Measurements from ENCODE around the gene NAA25. TPM values are rescaled to one million over a fixed set of nuclear protein-coding genes. Genes with fewer than 3 reads are reported as not detected.
A peak's percentile ranks its signal among the peaks of the same experiment; 100 is the strongest.
"Not testable (repeated sequence)": the region's sequence is repeated elsewhere in the genome, so short reads cannot be mapped to it uniquely, and the experiment has no call there.

Gene NAA25
- polyA plus RNA-seq, 3 donors = 18.0 to 27.4 (median 21.4) TPM

DNA sequence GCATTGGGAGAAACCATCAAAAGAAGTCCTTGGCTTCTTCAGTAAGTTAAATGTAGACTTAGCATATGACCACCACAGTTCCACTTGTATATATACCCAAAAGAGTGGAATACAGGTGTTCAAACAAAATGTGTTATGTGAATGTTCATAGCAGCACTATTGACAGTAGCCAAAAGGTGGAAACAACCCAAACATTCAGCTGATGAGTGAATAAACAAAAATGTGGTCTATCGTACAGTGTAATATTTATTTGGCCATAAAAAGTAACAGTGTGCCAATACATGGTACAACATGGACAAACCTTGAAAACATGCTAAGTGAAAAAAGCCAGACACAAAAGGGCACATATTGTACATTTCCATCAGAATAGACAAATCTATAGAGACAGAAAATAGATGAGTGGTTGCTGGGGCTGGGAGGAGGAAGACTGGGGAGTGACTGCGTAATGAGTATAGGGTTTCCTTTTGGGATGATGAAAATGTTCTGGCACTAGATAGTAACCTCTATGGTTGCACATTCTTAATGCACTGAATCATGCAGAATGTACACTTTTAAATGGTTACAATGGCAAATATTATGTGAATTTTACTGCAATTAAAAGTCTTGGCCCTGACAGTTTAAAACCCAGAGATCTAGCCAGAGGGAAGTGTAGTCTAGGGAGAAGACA lies 89.9 kb downstream of the NAA25 start:
- no peak for DNase-seq (ENCODE audit: extremely low read depth in 1 of 11, low read depth in 9 of 11, low spot score in 4 of 11)

DNA sequence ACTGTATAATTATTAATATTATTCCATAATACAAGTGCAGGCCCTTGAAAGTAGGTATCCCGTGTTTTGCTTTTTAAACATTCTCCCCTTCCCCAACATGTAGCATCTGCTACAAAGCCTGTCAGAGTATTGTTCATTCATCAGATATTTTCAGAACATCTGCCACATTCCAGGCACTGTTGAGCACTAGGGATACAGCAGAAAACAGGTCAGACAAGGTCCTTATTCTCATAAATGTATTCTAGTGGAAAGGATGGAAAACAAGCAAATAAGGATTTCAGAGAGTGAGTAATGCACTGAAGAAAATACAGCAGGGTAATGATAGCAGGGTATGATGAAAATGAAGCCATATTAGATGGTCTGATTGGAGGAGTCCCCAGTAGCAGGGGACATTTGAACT lies 91.5 kb downstream of the NAA25 start:
- DNase-seq (ENCODE audit: extremely low read depth in 1 of 11, low read depth in 9 of 11, low spot score in 4 of 11) = no peak

DNA sequence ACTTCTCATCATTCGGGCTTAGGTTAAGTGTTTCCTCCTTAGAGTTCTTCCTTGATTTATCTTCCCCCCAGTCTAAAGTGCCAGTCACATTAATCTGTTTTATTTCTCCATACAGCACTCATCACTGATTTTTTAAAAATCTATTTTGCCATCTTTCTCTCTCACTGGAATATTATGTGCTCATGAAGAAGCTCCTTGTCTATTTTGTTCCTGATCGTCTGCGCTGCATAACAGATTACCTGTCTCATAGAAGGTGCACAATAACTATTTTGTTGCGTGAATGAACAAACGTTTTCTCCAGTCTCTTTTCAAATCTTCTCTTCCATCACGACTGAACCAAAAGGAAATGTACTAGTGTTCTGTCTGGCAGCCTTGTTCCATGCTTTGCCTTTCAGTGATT lies 92.6 kb downstream of the NAA25 start:
- DNase-seq (ENCODE audit: extremely low read depth in 1 of 11, low read depth in 9 of 11, low spot score in 4 of 11) = no peak

DNA sequence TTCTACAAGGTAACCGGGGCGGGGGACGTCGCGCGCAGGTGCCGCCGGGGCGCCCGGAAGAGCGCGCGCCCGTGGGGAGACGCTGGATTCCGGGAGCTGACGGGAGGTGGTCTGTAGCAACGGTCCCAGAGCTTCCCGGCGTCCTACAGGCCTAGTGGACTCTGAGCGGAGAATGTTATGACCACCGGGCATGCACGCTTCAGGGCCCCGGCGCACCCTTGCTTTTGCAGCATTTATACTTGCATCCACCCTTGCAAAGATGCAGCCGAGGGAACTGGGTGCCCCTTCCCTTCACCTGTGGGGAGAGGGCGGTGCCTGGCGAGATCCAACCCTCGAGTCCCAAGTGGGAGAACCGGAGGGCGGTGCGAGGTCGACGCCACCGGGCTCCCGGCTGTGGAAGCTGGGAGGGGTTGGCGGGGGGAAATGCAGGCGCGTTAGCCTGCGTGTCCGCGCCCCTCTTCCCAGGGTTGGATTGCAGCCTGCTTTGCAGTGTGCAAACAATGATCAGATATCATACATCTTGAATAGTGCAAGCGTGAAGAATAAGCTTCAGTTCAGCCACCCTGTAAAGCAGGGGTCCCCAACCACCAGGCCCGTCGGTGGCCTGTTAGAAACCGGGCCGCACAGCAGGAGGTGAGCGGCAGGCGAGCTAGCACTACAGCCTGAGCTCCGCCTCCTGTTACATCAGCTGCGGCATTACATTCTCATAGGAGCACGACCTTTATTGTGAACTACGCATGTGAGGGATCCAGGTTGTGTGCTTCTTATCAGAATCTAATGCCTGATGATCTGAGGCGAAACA lies 94.8 kb downstream of the NAA25 start:
- DNase-seq (ENCODE audit: extremely low read depth in 1 of 11, low read depth in 9 of 11, low spot score in 4 of 11) = peak in 9 of 11 donors; percentile 12 to 42 (median 30)

DNA sequence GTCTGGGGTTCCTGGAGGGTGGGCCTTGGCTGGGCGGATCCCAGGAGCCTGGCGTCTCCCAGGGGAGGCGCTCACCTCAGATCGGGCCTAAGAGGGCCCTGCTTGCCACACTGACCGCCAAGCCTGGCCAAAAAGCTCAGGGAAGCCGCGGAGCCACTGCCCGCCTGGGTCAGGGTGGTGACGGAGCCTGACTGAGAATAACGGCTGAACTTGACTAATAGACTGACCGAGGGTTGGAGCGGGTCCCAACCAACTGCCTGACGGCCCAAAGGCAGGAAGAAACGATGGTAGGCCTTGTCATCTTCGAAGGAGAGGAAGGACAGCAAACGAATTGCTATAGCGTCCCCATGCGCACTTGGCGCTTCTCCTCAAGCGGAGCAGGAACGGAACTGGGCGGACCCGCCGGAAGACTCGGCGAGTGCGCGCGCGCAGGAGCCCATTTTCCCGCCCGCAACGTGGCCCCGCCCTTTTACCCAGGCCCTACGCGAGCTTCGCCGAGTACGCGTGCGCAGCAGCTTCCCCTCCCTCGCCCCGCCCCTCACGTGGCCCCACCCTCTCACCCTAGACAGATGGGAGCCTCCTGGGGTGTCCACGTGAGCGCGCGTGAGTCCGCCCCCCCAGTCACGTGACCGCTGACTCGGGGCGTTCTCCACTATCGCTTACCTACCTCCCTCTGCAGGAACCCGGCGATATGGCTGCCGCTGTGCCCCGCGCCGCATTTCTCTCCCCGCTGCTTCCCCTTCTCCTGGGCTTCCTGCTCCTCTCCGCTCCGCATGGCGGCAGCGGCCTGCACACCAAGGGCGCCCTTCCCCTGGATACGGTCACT lies 95.6 kb downstream of the NAA25 start, which contains the start of the genes ERP29 and TMEM116:
Gene ERP29, plus strand, starts transcription at position 652 of the 826 bp plus-strand sequence. Its CDS starts 40 bp downstream, at position 692.
Gene TMEM116, minus strand, starts transcription at position 391 of the 826 bp plus-strand sequence. CDS start 7,895 bp downstream, outside the sequence.
- DNase-seq (ENCODE audit: extremely low read depth in 1 of 11, low read depth in 9 of 11, low spot score in 4 of 11) = peak; percentile 95 to 100 (median 98)

DNA sequence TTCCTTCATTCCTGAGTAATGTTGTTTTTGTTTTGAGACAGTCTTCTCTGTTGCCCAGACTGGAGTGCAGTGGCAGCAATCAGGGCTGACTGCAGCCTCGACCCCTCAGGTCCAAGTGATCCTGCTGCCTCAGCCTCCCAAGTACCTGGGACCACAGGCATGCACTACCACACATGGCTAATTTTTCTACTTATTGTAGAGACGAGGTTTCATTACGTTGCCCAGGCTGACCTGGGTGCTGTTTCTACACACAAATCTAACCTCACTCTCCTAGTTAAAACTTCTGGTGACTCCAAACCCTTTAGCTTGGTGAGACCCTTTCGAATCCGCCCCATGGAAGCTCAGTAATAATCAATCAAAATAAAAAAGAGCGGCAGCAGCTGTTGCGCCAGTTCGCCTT lies 96.9 kb downstream of the NAA25 start:
- no peak for DNase-seq (ENCODE audit: extremely low read depth in 1 of 11, low read depth in 9 of 11, low spot score in 4 of 11)

DNA sequence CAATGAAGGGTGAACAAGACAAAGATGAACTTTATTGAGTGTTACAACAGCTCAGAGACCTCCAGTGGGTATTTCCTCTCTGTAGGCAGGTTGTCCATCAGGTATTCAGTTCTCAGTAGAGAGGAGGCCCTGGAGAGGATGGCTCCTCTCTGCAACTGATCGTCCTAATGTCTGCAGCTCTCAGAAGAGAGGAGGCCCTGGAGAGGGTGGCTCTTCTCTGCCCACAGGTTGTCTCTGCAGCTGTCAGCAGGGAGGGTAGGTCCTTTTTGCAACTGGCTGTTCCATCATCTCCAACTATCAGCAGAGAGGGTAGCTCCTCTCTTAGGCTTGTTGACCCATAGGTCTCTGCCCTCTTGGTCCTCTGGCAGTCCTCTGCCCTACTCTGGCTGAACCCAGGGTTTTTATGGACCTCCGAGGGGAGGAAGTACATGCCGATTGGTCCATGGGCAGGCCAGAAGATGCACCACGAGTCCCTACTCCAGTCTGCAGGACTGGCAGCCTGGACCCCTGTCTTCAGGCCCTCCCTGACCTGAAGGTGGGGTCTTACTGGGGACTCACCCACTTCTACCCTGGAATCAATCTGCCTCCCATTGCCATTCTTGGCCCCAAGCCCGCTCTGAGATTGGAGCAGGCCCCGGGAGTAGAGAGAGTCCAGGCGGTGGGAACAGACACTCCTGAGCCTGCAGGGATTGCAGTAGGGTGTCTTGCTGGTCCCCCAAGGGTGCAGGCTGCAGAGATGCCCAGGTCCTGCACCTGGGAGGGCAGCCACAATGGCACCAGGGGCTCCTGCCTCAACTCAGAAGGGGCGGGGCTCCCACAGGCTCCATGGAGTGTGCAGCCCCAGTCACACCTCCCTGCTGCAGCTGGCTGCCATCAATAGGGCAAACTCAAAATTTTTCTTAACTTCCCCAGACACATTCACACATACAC lies 97.9 kb downstream of the NAA25 start:
- no peak for DNase-seq (ENCODE audit: extremely low read depth in 1 of 11, low read depth in 9 of 11, low spot score in 4 of 11)

DNA sequence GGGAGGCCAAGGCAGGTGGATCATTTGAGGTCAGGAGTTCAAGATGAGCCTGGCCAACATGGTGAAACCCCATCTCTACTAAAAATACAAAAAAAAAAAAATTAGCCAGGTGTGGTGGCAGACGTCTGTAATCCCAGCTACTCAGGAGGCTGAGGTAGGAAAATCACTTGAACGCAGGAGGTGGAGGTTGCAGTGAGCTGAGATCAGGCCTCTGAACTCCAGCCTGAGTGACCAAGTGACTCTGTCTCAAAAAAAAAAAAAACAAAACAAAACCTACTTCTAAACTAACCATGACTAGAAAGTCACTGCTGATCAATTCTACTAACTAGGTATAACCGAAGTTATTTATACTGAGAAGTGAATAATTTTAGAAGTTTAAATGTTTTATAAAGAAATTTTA lies 99.0 kb downstream of the NAA25 start:
- DNase-seq (ENCODE audit: extremely low read depth in 1 of 11, low read depth in 9 of 11, low spot score in 4 of 11) = not testable (repeated sequence)

DNA sequence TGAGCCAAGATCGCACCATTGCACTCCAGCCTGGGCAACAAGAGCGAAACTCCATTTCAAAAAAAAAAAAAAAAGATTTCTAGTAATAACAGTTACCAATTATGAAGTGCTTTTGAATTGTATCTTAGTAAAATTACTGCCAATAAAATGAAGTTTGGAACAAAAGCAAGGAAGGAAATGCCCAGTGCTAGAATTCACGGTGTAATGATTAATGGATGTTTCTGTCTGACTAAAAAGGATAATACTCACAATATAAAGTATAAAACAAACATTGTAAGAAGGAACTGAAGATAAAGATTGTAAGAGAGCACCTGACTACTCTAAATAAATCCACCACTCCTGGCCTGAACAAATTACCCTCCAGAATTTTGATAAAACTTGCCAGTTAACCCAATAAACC lies 99.7 kb downstream of the NAA25 start:
- DNase-seq (ENCODE audit: extremely low read depth in 1 of 11, low read depth in 9 of 11, low spot score in 4 of 11) = no peak

DNA sequence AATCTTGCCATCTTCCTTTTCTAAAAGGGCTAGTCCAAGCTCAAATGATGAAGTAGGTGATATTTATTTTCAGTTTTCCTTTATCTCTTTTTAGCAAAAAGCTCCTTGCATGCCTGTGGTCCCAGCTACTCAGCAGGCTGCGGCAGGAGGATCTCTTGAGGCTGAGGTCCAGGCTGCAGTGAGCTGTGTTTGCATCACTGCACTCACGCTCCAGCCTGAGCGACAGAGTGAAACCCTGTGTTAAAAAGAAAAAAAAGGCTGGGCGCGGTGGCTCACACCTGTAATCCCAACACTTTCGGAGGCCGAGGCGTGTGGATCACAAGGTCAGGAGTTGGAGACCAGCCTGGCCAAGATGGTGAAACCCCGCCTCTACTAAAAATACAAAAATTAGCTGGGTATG lies 100.6 kb downstream of the NAA25 start:
- DNase-seq (ENCODE audit: extremely low read depth in 1 of 11, low read depth in 9 of 11, low spot score in 4 of 11) = peak in 1 of 11 donors; percentile 12

DNA sequence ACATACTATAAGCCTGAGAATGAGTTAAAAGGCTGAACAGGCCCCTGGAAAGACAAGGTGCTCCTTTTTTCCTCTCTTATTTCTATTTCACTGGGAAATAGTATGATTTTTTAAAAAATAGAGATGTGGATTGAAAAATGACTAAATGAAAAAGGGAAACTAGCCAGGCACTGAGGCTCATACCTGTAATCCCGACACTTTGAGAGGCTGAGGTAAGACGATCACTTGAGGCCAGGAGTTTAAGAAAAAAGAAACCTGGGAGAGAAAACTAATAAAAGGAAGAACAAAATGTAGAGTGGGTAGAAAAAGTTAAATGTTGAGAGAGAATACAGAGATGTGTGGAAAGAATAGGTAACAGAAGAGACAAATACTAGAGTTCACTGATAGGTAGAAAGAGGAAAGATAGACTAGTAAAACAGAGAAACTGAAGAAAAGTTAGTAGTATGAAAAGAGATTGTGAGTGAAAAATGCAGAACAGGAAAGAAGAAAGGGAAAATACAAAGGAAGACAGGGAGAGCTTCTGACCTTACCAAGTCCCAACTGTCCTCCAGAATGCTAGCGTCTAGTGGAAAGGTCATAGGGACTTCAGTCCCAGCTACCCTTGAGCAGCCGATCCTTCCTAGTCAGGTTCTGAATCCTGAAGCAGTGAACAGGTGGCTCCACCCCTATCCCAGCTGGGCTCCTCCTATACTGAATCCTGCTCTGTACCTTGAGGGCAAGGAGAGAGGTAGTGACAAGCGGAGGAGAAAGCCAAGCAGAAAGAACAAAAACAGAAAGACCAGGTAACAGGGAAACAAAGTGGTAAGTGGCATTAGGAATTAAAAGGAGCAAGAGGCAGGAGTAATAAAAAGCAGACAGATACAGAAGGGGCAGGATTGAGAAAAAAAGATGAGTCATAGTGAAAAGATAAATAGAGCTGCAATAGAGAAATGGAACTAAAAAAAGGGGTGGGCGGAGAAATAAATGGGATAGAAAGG lies 102.9 kb downstream of the NAA25 start:
- peak in 3 of 11 donors; percentile 14 to 24 (median 20) for DNase-seq (ENCODE audit: extremely low read depth in 1 of 11, low read depth in 9 of 11, low spot score in 4 of 11)

DNA sequence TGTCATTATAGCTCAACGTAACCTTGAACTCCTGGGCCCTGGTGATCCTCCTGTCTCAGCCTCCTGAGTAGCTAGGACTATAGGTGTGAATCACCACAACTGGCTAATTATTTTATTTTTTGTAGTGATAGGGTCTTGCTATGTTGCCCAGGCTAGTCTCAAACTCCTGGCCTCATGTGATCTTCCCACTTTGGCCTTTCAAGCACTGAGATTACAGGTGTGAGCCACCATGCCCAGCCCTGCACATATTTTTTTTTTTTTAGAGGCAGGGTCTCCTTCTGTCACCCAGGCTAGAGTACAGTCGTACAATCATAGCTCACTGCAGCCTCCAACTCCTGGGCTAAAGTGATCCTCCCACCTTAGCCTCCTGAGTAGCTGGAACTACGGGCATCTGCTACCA lies 104.5 kb downstream of the NAA25 start:
- DNase-seq (ENCODE audit: extremely low read depth in 1 of 11, low read depth in 9 of 11, low spot score in 4 of 11) = no peak

DNA sequence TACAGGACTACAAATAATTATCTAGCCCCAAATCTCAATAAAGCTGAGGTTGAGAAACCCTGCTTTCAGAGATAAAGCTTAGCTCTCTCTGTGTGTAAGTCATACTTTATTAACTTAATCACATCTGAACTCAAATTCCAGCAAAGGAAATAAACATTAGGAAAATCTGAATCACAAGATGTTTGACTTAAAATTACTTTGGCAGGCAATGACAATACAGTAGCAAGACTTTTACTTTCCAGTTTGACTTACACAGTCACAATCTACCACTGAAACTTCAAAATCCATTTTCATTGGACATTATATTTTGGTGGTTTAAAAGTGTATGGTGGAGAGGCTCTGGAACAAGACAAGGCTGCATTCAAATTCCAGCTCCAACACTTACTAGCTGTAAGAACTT lies 107.0 kb downstream of the NAA25 start:
- DNase-seq (ENCODE audit: extremely low read depth in 1 of 11, low read depth in 9 of 11, low spot score in 4 of 11) = no peak

DNA sequence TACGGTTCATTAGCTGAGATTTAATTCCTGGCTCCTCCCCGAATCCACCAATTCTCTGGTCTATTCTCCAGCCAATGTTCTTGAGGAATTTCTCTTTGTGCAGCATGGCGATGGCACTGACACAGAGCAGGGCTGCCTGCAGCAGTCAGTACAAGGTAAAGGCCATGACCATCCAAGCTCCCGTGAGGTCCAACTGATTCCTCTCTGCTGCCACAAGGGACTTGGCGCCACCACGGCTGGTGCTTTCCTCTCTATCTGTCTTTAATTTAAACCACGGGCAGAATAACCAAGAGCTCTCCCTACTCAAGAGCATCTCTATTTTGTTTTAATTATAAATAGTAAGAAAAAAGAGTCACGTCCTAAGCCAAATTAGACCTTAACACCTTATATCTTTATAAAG lies 107.8 kb downstream of the NAA25 start:
- DNase-seq (ENCODE audit: extremely low read depth in 1 of 11, low read depth in 9 of 11, low spot score in 4 of 11) = no peak

DNA sequence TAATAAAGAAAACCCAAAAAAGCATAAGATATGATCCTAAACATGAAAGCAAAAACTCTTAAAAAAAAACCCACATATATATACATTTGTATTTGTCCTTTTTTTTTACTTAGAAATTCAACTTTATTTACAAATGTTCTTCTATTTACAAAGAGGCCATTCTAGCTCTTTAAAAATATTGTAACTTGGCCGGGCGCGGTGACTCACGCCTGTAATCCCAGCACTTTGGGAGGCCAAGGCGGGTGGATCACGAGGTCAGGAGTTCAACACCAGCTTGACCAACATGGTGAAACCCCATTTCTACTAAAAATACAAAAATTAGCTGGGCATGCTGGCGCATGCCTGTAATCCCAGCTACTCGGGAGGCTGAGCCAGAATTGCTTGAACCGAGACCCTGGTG lies 109.5 kb downstream of the NAA25 start:
- not testable (repeated sequence) for DNase-seq (ENCODE audit: extremely low read depth in 1 of 11, low read depth in 9 of 11, low spot score in 4 of 11)

DNA sequence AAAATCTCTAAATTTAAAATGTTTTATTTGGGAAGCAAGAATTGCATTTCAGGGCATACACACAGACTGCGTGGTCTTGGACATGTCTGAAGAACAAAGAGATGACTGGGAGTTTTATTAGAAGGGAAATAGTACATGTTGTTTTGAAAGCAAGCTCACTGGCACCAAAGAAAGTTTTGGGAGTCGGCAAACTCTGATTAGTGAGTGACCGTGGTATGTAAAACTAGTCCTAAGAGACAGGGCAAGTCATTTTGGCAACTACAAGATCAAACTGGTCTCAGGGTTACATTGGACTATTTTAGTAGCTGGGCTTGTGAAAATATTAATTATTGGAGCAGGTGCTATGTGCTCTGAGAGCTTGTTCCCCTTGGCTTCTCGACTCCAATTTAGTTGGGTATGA lies 110.6 kb downstream of the NAA25 start:
- DNase-seq (ENCODE audit: extremely low read depth in 1 of 11, low read depth in 9 of 11, low spot score in 4 of 11) = no peak

DNA sequence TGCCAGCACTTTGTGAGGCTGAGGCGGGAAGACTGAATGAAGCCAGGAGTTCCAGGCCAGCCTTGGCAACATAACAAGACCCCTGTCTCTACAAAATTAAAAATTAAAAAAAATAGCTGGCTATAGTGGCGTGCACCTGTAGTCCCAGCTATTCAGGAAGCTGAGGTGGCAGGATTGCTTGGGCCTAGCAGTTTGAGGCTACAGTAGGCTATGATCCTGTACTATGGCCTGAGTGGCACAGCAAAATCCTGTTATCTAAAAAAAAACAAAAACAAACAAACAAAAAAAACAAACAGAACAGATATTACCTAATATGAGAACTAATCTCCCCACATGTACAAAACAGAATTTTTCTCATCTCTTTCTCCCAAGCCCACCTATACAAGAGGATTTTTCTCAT lies 111.3 kb downstream of the NAA25 start:
- no peak for DNase-seq (ENCODE audit: extremely low read depth in 1 of 11, low read depth in 9 of 11, low spot score in 4 of 11)
